ENCODE results near the gene CHMP5. TPM values are rescaled to one million over a fixed set of nuclear protein-coding genes. Genes with fewer than 3 reads are reported as not detected.

Gene CHMP5
- total RNA-seq, 4 donors from 2014 or later: 48.0 to 77.2 (median 65.2) TPM

DNA sequence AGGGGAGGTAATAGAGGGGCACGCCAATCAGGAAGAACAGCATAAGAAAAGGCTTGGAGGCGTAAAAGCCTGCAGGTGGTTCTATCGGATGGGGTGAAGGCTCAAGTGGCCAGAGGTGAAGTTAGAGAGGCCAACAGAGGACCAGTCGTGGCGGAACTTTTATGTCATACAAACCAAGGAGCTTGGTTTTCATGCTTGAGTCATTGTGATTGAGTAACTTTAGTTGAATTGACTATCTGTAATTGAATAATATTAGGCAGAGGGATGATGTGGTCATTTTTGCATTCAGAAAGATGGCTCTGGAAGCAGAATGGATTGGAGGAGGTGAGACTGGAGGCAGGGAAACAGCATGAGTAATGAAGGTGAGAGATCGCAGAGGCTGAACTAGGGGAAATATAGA lies 32.0 kb upstream of the CHMP5 start:
- DNase-seq (ENCODE audit: extremely low spot score): no peak
- H3K36me3 ChIP-seq: no peaks in the 10 kb centered on the region
- H3K27me3 ChIP-seq: no peaks in the 10 kb centered on the region
- WGBS: 89% methylated on average over 6 of the region's 6 CpGs
- H3K4me3 ChIP-seq: no peak overlapping the region
- no peak for TF ChIP-seq POLR2AphosphoS5 (IDR thresholded peaks at IDR 0.05)
- no peak for TF ChIP-seq EP300 (IDR thresholded peaks at IDR 0.05)
- no peak for TF ChIP-seq POLR2A (IDR thresholded peaks at IDR 0.05; ENCODE audit: low read depth)
- TF ChIP-seq, protein P1, sequence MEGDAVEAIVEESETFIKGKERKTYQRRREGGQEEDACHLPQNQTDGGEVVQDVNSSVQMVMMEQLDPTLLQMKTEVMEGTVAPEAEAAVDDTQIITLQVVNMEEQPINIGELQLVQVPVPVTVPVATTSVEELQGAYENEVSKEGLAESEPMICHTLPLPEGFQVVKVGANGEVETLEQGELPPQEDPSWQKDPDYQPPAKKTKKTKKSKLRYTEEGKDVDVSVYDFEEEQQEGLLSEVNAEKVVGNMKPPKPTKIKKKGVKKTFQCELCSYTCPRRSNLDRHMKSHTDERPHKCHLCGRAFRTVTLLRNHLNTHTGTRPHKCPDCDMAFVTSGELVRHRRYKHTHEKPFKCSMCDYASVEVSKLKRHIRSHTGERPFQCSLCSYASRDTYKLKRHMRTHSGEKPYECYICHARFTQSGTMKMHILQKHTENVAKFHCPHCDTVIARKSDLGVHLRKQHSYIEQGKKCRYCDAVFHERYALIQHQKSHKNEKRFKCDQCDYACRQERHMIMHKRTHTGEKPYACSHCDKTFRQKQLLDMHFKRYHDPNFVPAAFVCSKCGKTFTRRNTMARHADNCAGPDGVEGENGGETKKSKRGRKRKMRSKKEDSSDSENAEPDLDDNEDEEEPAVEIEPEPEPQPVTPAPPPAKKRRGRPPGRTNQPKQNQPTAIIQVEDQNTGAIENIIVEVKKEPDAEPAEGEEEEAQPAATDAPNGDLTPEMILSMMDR (IDR thresholded peaks at IDR 0.05): no peak
- intact Hi-C loops (cut with DNase I): no loop called here
- no peaks in the 10 kb centered on the region for H3K9me3 ChIP-seq
- H3K4me1 ChIP-seq: peaks cover 0 to 6% (median 3%) of the 10 kb centered on the region in 4 donors
- no peak overlapping the region for H3K27ac ChIP-seq (replicated peaks in 1 of 4)

DNA sequence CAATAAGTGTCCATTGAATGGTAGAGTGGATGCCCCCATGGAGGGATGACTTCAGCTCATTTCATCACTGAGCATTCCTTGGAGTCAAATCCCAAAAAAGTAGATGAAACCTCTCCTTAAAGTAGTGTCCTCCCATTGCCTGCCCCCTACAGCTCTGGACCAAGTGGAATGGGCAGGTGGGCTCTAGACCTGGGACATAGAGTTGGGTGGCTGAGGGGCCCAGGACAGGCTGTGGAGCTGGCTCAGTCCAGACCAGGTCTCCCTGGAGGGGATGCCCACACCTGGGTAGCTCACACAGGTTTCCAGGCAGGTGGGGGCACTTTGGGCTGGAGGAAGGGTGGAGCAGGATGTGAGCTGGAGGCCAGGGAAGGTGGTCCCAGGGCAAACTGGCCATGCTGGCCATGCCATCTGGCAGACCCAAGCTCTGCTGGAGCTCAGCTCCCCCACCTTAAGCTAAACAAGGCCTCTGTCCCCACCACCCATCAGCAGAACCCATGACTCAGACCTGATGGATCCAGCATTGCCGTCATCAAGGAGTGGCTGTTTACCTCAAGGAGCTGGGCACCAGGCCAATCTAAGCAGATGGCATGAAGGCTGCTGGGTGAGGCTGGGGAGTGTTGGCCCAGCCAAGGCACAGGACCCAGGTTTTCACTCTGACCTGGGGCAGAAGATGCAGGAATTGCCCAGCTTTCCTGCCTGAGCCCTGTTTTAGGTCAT lies 31.1 kb upstream of the CHMP5 start:
- no peaks in the 10 kb centered on the region for H3K36me3 ChIP-seq
- H3K4me1 ChIP-seq: peaks cover 0 to 6% (median 3%) of the 10 kb centered on the region in 4 donors
- TF ChIP-seq, protein P1 (IDR thresholded peaks at IDR 0.05): no peak
- TF ChIP-seq POLR2AphosphoS5 (IDR thresholded peaks at IDR 0.05): no peak
- TF ChIP-seq POLR2A (IDR thresholded peaks at IDR 0.05; ENCODE audit: low read depth): no peak
- TF ChIP-seq EP300 (IDR thresholded peaks at IDR 0.05): no peak
- 20% methylated on average over 1 of the region's 1 CpG for WGBS
- no peak overlapping the region for H3K4me3 ChIP-seq
- intact Hi-C loops (cut with DNase I): no loop called here
- H3K9me3 ChIP-seq: no peaks in the 10 kb centered on the region
- H3K27ac ChIP-seq (replicated peaks in 1 of 4): no peak overlapping the region
- DNase-seq (ENCODE audit: extremely low spot score): no peak
- H3K27me3 ChIP-seq: no peaks in the 10 kb centered on the region

DNA sequence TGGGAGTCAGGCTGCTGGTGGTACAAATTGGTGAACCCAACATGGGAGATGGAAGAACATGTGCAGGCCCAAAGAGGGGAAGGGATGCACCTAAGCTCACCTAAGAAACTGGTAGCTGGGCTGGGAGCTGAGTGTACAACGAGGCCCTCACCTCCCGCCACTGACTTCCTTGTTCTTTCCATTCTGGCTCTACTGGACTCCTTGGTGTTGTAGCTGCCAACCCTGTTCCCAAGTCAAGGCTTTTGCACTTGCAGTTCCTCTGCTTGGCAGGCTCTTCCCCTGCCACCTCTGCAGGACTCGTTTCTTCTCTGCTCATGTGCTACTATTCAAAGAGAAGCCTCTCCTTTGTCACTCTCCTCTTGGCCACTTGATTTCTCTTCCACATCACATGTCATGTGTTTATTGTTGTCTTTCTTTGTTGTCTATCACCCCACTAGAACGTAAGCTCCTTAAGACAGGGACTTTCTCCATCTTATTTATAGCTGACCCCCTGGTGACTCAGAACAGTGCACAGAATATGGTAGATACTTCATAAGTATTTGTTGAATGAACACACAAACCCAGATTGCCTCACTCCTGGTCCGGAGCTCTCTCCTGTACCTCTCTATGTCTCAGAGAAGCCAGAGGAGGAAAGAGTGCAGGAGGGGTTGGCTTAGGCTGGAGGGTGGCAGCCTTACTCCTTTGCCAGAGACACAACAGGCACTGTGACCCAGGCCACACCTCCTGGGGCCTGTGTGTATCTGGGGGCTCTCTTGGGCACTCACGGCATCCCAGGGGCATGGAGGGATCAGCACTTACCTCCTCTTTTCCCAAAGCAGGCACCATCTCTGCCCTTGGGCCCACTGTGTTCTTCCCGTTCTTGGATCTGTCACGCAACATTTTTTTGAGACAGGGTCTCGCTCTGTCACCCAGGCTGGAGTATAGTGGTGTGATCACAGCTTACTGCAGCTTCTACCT lies 30.1 kb upstream of the CHMP5 start:
- intact Hi-C loops (cut with DNase I): no loop called here
- Histone ChIP-seq H3K27ac (replicated peaks in 1 of 4) (no peak overlapping the region), H3K4me3 (no peak overlapping the region), H3K27me3 (no peaks in the 10 kb centered on the region), H3K36me3 (no peaks in the 10 kb centered on the region), H3K9me3 (no peaks in the 10 kb centered on the region), H3K4me1 (peaks cover 0 to 6% (median 4%) of the 10 kb centered on the region in 4 donors)
- 64% methylated on average over 9 of the region's 9 CpGs for WGBS
- DNase-seq (ENCODE audit: extremely low spot score): no peak
- TF ChIP-seq, protein P1 (IDR thresholded peaks at IDR 0.05): no peak

DNA sequence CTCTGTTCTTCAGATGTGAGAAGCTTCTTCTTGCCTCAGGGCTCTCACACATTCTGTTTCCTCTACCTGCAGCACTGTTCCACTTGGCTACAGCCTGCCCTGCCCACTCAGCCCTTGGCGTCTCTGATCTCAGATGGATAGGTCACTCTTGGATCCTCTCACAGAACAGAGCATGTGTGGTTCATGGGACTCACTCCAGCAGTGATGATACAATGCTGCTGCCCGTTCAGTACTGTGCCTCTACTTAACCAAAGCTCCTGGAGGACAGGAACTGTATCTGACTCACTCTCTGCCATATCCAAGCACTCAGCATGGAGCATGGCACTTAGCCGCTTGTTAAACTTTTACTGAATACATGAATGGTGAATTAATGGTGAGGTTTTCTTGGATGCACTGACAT lies 28.3 kb upstream of the CHMP5 start:
- peaks cover 0 to 7% (median 5%) of the 10 kb centered on the region in 4 donors for H3K4me1 ChIP-seq
- no peak overlapping the region for H3K27ac ChIP-seq (replicated peaks in 1 of 4)
- no peak overlapping the region for H3K4me3 ChIP-seq
- DNase-seq (ENCODE audit: extremely low spot score): no peak
- intact Hi-C loops (cut with DNase I): no loop called here
- H3K36me3 ChIP-seq: no peaks in the 10 kb centered on the region
- peaks cover 0 to 7% (median 0%) of the 10 kb centered on the region in 4 donors for H3K27me3 ChIP-seq
- TF ChIP-seq EP300 (IDR thresholded peaks at IDR 0.05) (no peak), POLR2A (IDR thresholded peaks at IDR 0.05; ENCODE audit: low read depth) (no peak), POLR2AphosphoS5 (IDR thresholded peaks at IDR 0.05) (no peak)
- TF ChIP-seq, protein P1 (IDR thresholded peaks at IDR 0.05): no peak
- WGBS: 87% methylated on average over 3 of the region's 3 CpGs
- H3K9me3 ChIP-seq: no peaks in the 10 kb centered on the region

All from esophagus muscularis mucosa (tissue), 4 donors.